GM23248 (cell line): ENCODE results near the gene KDM2A. TPM values are rescaled to one million over a fixed set of nuclear protein-coding genes. Genes with fewer than 3 reads are reported as not detected.

Source experiments
- DNase-seq: peaks from one replicate; pipeline ENCODE4 v3.0.0-alpha.2; 2015
- H2AFZ ChIP-seq: fragments of 200-600 bp; sonication (generic); 2 replicates; pipeline ENCODE4 v1.6.1; 2016; ENCODE audit warnings: antibody characterized with exemption
- H3F3A ChIP-seq: fragments of 200-600 bp; sonication (generic); 2 replicates; pipeline ENCODE4 v1.6.1; 2016; ENCODE audit warnings: mild to moderate bottlenecking, antibody characterized with exemption, mixed run types; ENCODE audit not compliant: insufficient read depth
- H3K27ac ChIP-seq: fragments of 200-600 bp; sonication (generic); 2 replicates; pipeline ENCODE4 v1.5.1; 2016; ENCODE audit warnings: mild to moderate bottlenecking
- H3K27me3 ChIP-seq: fragments of 200-600 bp; sonication (generic); replicated peaks from 2 replicates; pipeline ENCODE4 v1.6.1; 2016; ENCODE audit warnings: mild to moderate bottlenecking; ENCODE audit not compliant: insufficient read depth
- H3K36me3 ChIP-seq: fragments of 200-600 bp; sonication (generic); 2 replicates; pipeline ENCODE4 v1.6.1; 2016; ENCODE audit warnings: low read depth, mild to moderate bottlenecking
- H3K4me1 ChIP-seq: fragments of 200-600 bp; sonication (generic); 2 replicates; pipeline ENCODE4 v1.6.1; 2016; ENCODE audit warnings: mild to moderate bottlenecking; ENCODE audit not compliant: insufficient read depth
- H3K4me2 ChIP-seq: fragments of 200-600 bp; sonication (generic); one replicate; pipeline ENCODE4 v1.6.1; 2016; ENCODE audit warnings: mild to moderate bottlenecking; ENCODE audit not compliant: unreplicated experiment
- H3K4me3 ChIP-seq: fragments of 200-600 bp; sonication (generic); 2 replicates; pipeline ENCODE4 v1.5.1; 2016; ENCODE audit warnings: mild to moderate bottlenecking
- H3K79me2 ChIP-seq: fragments of 200-600 bp; sonication (generic); 2 replicates; pipeline ENCODE4 v1.6.1; 2016; ENCODE audit warnings: mild to moderate bottlenecking; ENCODE audit not compliant: insufficient read depth
- H3K9ac ChIP-seq: fragments of 200-600 bp; sonication (generic); 2 replicates; pipeline ENCODE4 v1.6.1; 2016; ENCODE audit warnings: mild to moderate bottlenecking
- H3K9me2 ChIP-seq: fragments of 200-600 bp; sonication (generic); 2 replicates; pipeline ENCODE4 v1.6.1; 2016; ENCODE audit warnings: mixed run types, mild to moderate bottlenecking, moderate library complexity; ENCODE audit not compliant: insufficient read depth
- H3K9me3 ChIP-seq: fragments of 200-600 bp; sonication (generic); one replicate; pipeline ENCODE4 v1.6.1; 2017; ENCODE audit warnings: low read depth
- H4K20me1 ChIP-seq: fragments of 200-600 bp; sonication (generic); 2 replicates; pipeline ENCODE4 v1.6.0; 2016; ENCODE audit not compliant: insufficient read depth
- EZH2 ChIP-seq: fragments of 200-600 bp; sonication (generic); IDR thresholded peaks from 2 replicates; pipeline ENCODE4 v1.6.1; 2018; ENCODE audit warnings: antibody characterized with exemption, mild to moderate bottlenecking; ENCODE audit not compliant: insufficient read depth, poor library complexity, severe bottlenecking
- EZH2phosphoT487 ChIP-seq: fragments of 200-600 bp; sonication (generic); IDR thresholded peaks from 2 replicates; pipeline ENCODE4 v1.6.1; 2018; ENCODE audit warnings: antibody characterized with exemption, moderate library complexity, mild to moderate bottlenecking, low read depth; ENCODE audit not compliant: insufficient read depth
- WGBS, 2 experiments: methylation state at CpG; one replicate each; pipeline ENCODE4 v1.1.6; 2015 to 2017; ENCODE audit warnings: low lambda C conversion rate in 2 of 2, low coverage in 1 of 2; ENCODE audit errors: missing lambda C conversion rate in 2 of 2; 5-methylcytosine and 5-hydroxymethylcytosine counted together
- in situ Hi-C: fragments of 300-500 bp; cut with MboI; formaldehyde crosslinking; loops from 2 replicates; pipeline ENCODE4 v1.15.0; 2020
- polyA plus RNA-seq: library from polyadenylated mRNA; unstranded; fragments of >200 nt; fragmentation: Nextera tagmentation; extraction: Ambion mirVana; gene quantifications from 2 replicates; pipeline ENCODE4 v1.2.1, GENCODE V29; 2016
- total RNA-seq: library from RNA; depleted of rRNA; stranded (reverse); fragments of >200 nt; shearing (Covaris generic); gene quantifications from 2 replicates; pipeline ENCODE4 v1.2.3, GENCODE V29; 2014

KDM2A gene
- total and polyA plus RNA-seq, 2 experiments from 2014 or later, result 12.1 to 34.4 TPM

DNA sequence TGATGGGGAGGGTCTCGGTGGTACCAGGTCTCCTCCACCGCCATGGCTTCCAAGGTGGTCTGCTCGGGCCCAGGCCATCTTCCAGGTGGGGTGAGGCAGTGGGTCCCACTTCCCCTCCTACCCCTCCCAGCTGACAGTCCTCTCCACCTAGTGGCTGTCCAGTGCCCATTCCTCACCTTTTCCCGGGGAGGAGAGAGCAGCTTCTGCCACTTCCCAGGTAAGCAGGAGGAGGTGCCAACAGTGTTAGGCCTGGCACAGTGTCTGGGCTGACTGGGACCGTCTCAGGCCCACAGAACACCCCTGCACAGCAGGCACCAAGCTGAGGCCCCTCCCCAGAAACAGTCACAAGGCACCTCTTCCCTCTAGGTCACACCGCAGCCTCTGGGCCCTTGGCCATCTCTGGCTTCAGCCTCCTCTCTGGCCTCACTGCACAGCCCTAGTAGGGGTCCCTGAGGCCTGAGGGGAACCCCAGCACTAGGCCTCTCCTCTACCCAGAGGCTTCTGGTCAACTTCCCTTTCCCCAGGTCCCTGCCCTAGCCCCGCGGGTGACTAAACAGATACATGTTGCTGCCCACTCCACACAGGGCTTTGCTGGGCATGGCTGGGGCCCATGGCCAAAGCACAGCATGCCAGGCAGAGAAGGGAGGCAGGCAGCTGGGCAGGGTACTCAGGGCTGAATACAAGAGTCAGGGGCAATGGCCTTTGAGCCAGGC, 167.7 kb downstream of the KDM2A start:
- Histone ChIP-seq H3K27ac (peak overlapping the region; percentile 92; the same call in 1 of the 2 replicates), H2AFZ (no peak overlapping the region), H3K27me3 (no peaks in the 10 kb centered on the region), H3K4me2 (no peak overlapping the region), H3K9ac (no peak overlapping the region), H3F3A (peaks cover 12% of the 10 kb centered on the region), H3K9me2 (no peaks in the 10 kb centered on the region), H4K20me1 (no peaks in the 10 kb centered on the region), H3K36me3 (no peaks in the 10 kb centered on the region; the same call in 1 of the 2 replicates), H3K4me3 (no peak overlapping the region), H3K4me1 (peaks cover 14% of the 10 kb centered on the region), H3K9me3 (no peaks in the 10 kb centered on the region), H3K79me2 (peaks cover 22% of the 10 kb centered on the region)
- DNase-seq, result no peak
- in situ Hi-C loops, result no loop called here
- TF ChIP-seq EZH2 (no peak), EZH2phosphoT487 (no peak)
- WGBS, 2 experiments, result 70 to 78% methylated on average over 8 of the region's 8 CpGs

GRCh38 chr11:67287355-67288197, 168.5 kb downstream of the KDM2A start:
- Histone ChIP-seq H2AFZ (peak overlapping the region; percentile 76), H3K4me2 (peak overlapping the region; percentile 84), H3K9me3 (no peaks in the 10 kb centered on the region), H3K27me3 (no peaks in the 10 kb centered on the region), H3K79me2 (peaks cover 22% of the 10 kb centered on the region), H3K4me1 (peaks cover 17% of the 10 kb centered on the region), H3K27ac (peak overlapping the region; percentile 92), H3K4me3 (peak overlapping the region; percentile 81), H4K20me1 (no peaks in the 10 kb centered on the region), H3F3A (peaks cover 17% of the 10 kb centered on the region), H3K9ac (peak overlapping the region; percentile 91), H3K9me2 (no peaks in the 10 kb centered on the region), H3K36me3 (no peaks in the 10 kb centered on the region; the same call in 1 of the 2 replicates)
- in situ Hi-C loops, result no loop called here
- WGBS, 2 experiments, result 81 to 85% methylated on average over 13 to 14 of the region's 14 CpGs
- no peak for DNase-seq
- TF ChIP-seq EZH2phosphoT487 (no peak), EZH2 (no peak)

GRCh38 chr11:67288198-67288451, 169.1 kb downstream of the KDM2A start:
- Histone ChIP-seq H3K9me2 (no peaks in the 10 kb centered on the region), H4K20me1 (no peaks in the 10 kb centered on the region; the same call in 1 of the 2 replicates), H3K4me3 (peak overlapping the region; percentile 81), H3K36me3 (no peaks in the 10 kb centered on the region; the same call in 1 of the 2 replicates), H3K9me3 (no peaks in the 10 kb centered on the region), H2AFZ (peak overlapping the region; percentile 76), H3K4me1 (peaks cover 22% of the 10 kb centered on the region), H3K27ac (peak overlapping the region; percentile 92), H3F3A (peaks cover 22% of the 10 kb centered on the region), H3K9ac (peak overlapping the region; percentile 91), H3K79me2 (peaks cover 22% of the 10 kb centered on the region), H3K27me3 (no peaks in the 10 kb centered on the region), H3K4me2 (peak overlapping the region; percentile 84)
- TF ChIP-seq EZH2phosphoT487, result no peak
- no peak for TF ChIP-seq EZH2
- in situ Hi-C loops, result no loop called here
- WGBS, 2 experiments, result 35 to 46% methylated on average over 4 of the region's 4 CpGs
- DNase-seq, result no peak

GRCh38 chr11:67288452-67289225, 169.6 kb downstream of the KDM2A start:
- Histone ChIP-seq H3K36me3 (no peaks in the 10 kb centered on the region; the same call in 1 of the 2 replicates), H3K4me3 (peak overlapping the region; percentile 81), H3K79me2 (peaks cover 22% of the 10 kb centered on the region), H3K9me3 (no peaks in the 10 kb centered on the region), H3K4me2 (peak overlapping the region; percentile 84), H4K20me1 (no peaks in the 10 kb centered on the region; the same call in 1 of the 2 replicates), H3K9me2 (no peaks in the 10 kb centered on the region), H3K9ac (peak overlapping the region; percentile 91), H2AFZ (peak overlapping the region; percentile 76), H3K27me3 (no peaks in the 10 kb centered on the region), H3K4me1 (peaks cover 28% of the 10 kb centered on the region), H3F3A (peaks cover 24% of the 10 kb centered on the region), H3K27ac (peak overlapping the region; percentile 92)
- 0 to 1% methylated on average over 51 to 60 of the region's 87 CpGs for WGBS, 2 experiments
- DNase-seq, result peak; percentile 96
- in situ Hi-C loops, result no loop called here
- TF ChIP-seq EZH2phosphoT487, result no peak
- no peak for TF ChIP-seq EZH2
